Measurements from ENCODE around the gene KRT6B. TPM values are rescaled to one million over a fixed set of nuclear protein-coding genes. Genes with fewer than 3 reads are reported as not detected.

KRT6B gene
- total and polyA plus RNA-seq, 2 donors (not counting 3 experiments of a cell fraction or from before 2014, with no cell fraction given) = 0.03 TPM; not detected in 1

- Histone ChIP-seq H3K27me3 (ENCODE audit: control insufficient read depth in 2 of 2, insufficient read depth in 2 of 2, low read length in 2 of 2) (peaks cover 0 to 2% of the 10 kb centered on the region in 2 experiments), H3K4me2 (ENCODE audit: insufficient read depth, low read length) (no peak overlapping the region), H3K9ac (replicated peaks; ENCODE audit: extremely low read depth, insufficient read depth, low read length) (no peak overlapping the region), H3K79me2 (ENCODE audit: control insufficient read depth, insufficient read depth, low read length) (no peaks in the 10 kb centered on the region), H3K27ac (ENCODE audit: insufficient read depth, low read depth, low read length) (no peak overlapping the region), H3K9me1 (replicated peaks; ENCODE audit: control insufficient read depth, extremely low read depth, insufficient read depth, low read length) (no peaks in the 10 kb centered on the region), H3K4me1 (ENCODE audit: control insufficient read depth, extremely low read depth, insufficient read depth, low read length) (no peaks in the 10 kb centered on the region), H3K4me3 (replicated peaks in 1 of 3; ENCODE audit: insufficient read depth in 1 of 3, low read depth in 1 of 3, low read length in 3 of 3) (no peak overlapping the region), H3K9me3 (replicated peaks; ENCODE audit: control insufficient read depth, insufficient read depth, low read length) (no peaks in the 10 kb centered on the region), H2AFZ (ENCODE audit: low read depth, low read length) (no peak overlapping the region), H4K20me1 (replicated peaks; ENCODE audit: control insufficient read depth, extremely low read depth, insufficient read depth, low read length) (no peaks in the 10 kb centered on the region), H3K36me3 (ENCODE audit: control insufficient read depth in 2 of 2, extremely low read depth in 1 of 2, insufficient read depth in 2 of 2, low read length in 2 of 2) (no peaks in the 10 kb centered on the region)
- FAIRE-seq = no peak
- dilution Hi-C loops (cut with MboI; ENCODE audit: extremely low pct_ligation_motif_present, low sequenced_read_pairs) = no loop called here
- ChIA-PET POLR2A (no interaction called here), CTCF (interaction anchor here (1.7 to 2.3 kb wide), 2 partner anchors 19 to 472 kb away, joined by 5 to 8 read pairs; no protein-coding TSS in a partner anchor)
- intact Hi-C loops (cut with micrococcal nuclease) = no loop called here
- no peak for DNase-seq (ENCODE audit: low read depth, low spot score)
- no peak for TF ChIP-seq MAX (IDR thresholded peaks at IDR 0.05; ENCODE audit: insufficient read depth, insufficient read length)
- TF ChIP-seq FOS (IDR thresholded peaks at IDR 0.05; ENCODE audit: borderline replicate concordance, insufficient read depth, low read length) = no peak
- TF ChIP-seq JUN (IDR thresholded peaks at IDR 0.05; ENCODE audit: borderline replicate concordance, insufficient read depth, insufficient read length, low read depth) = no peak
- TF ChIP-seq POLR2AphosphoS5 (IDR thresholded peaks at IDR 0.05; ENCODE audit: insufficient read depth, low read depth, low read length) = no peak
- TF ChIP-seq POLR2A (IDR thresholded peaks at IDR 0.05; ENCODE audit: low read depth, low read length) = no peak
- no peak for TF ChIP-seq MYC (IDR thresholded peaks at IDR 0.05; ENCODE audit: low read depth, low read length)
- TF ChIP-seq EZH2 (IDR thresholded peaks at IDR 0.05; ENCODE audit: borderline replicate concordance, low read depth, low read length, severe bottlenecking) = no peak
- no peak for TF ChIP-seq GATA2 (IDR thresholded peaks at IDR 0.05; ENCODE audit: insufficient read depth, insufficient read length, low read depth, low read length)
- TF ChIP-seq CTCF (IDR thresholded peaks at IDR 0.05; ENCODE audit: extremely low read depth in 1 of 2, insufficient read depth in 1 of 2, low read depth in 1 of 2, low read length in 2 of 2) = no peak
- BruUV-seq (replicated peaks) = no TSS peak
Measured at GRCh38 chr12:52398176-52398575, 53.8 kb downstream of the KRT6B start.
